Sigmoid colon (tissue), 4 donors: ENCODE measurements around the gene RECK.

Experiments used
- EP300 ChIP-seq, 4 donors: sonication (generic); formaldehyde crosslinking; IDR thresholded peaks; one replicate each; pipeline ENCODE4 v1.6.1; 2017; ENCODE audit warnings: antibody characterized with exemption in 4 of 4
- POLR2A ChIP-seq, 2 donors: fragments of 450-650 bp; IDR thresholded peaks; one replicate each; pipeline ENCODE4 v1.6.1; 2016; ENCODE audit warnings: antibody characterized with exemption in 2 of 2, mild to moderate bottlenecking in 2 of 2, moderate library complexity in 2 of 2

DNA sequence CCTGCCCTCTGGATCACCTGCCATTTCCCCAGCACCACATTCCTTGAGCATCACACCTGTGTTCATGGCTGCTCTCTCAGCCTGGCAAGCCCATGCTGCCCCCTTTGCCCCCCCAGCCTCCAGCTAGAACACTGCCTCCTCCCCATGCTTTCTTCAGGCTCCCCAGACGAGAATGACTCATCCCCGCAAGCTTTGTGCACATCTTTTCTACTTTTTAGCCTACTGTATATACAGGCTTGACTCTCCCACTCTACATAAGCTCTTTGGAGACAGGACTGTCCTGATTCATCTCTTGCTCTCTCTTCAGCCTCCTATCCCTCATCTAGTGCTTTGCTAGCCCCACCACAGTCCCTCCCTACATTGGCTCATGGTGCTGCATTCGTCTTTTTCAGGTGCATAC, 79.9 kb downstream of the RECK start:
- TF ChIP-seq POLR2A (IDR thresholded peaks at IDR 0.05) (no peak), EP300 (IDR thresholded peaks at IDR 0.05) (no peak)
